ENCODE results near the gene NTN4. TPM values are rescaled to one million over a fixed set of nuclear protein-coding genes. Genes with fewer than 3 reads are reported as not detected.

NTN4 gene
- total and polyA plus RNA-seq, 2 experiments from 2014 or later: 35.2 to 63.7 TPM

GRCh38 chr12:95694136-95694535, 96.4 kb downstream of the NTN4 start:
- no peak overlapping the region for H3K9ac ChIP-seq
- H3K79me2 ChIP-seq (ENCODE audit: insufficient read depth): no peaks in the 10 kb centered on the region
- H3K4me2 ChIP-seq (ENCODE audit: unreplicated experiment): no peak overlapping the region
- 89 to 93% methylated on average over 9 of the region's 9 CpGs for WGBS, 2 experiments (ENCODE audit: low coverage in 1 of 2, low lambda C conversion rate in 2 of 2, missing lambda C conversion rate in 2 of 2)
- no peaks in the 10 kb centered on the region for H3K27me3 ChIP-seq (replicated peaks; ENCODE audit: insufficient read depth)
- in situ Hi-C loops (cut with MboI): no loop called here
- H4K20me1 ChIP-seq (ENCODE audit: insufficient read depth): no peaks in the 10 kb centered on the region
- H3F3A ChIP-seq (ENCODE audit: insufficient read depth): peaks cover 3% of the 10 kb centered on the region
- no peaks in the 10 kb centered on the region for H3K36me3 ChIP-seq (ENCODE audit: low read depth)
- H3K9me2 ChIP-seq (ENCODE audit: insufficient read depth): no peaks in the 10 kb centered on the region
- no peak overlapping the region for H3K27ac ChIP-seq
- H2AFZ ChIP-seq: no peak overlapping the region
- no peak overlapping the region for H3K4me3 ChIP-seq
- H3K4me1 ChIP-seq (ENCODE audit: insufficient read depth): 0 out of 2 replicates have a peak, but pooled peaks cover under 1% of the 10 kb centered on the region
- H3K9me3 ChIP-seq (ENCODE audit: low read depth): no peaks in the 10 kb centered on the region
- DNase-seq: no peak
- TF ChIP-seq EZH2 (IDR thresholded peaks at IDR 0.05; ENCODE audit: insufficient read depth, poor library complexity, severe bottlenecking) (no peak), EZH2phosphoT487 (IDR thresholded peaks at IDR 0.05; ENCODE audit: insufficient read depth, low read depth) (no peak)

- Histone ChIP-seq H3K4me2 (ENCODE audit: unreplicated experiment) (no peak overlapping the region), H3K4me3 (no peak overlapping the region), H3F3A (ENCODE audit: insufficient read depth) (no peaks in the 10 kb centered on the region), H3K79me2 (ENCODE audit: insufficient read depth) (no peaks in the 10 kb centered on the region), H2AFZ (no peak overlapping the region), H3K27ac (no peak overlapping the region), H4K20me1 (ENCODE audit: insufficient read depth) (no peaks in the 10 kb centered on the region), H3K36me3 (ENCODE audit: low read depth) (no peaks in the 10 kb centered on the region), H3K9me3 (ENCODE audit: low read depth) (no peaks in the 10 kb centered on the region), H3K4me1 (ENCODE audit: insufficient read depth) (no peaks in the 10 kb centered on the region), H3K9me2 (ENCODE audit: insufficient read depth) (no peaks in the 10 kb centered on the region), H3K27me3 (replicated peaks; ENCODE audit: insufficient read depth) (no peaks in the 10 kb centered on the region), H3K9ac (no peak overlapping the region)
- in situ Hi-C loops (cut with MboI): no loop called here
- TF ChIP-seq EZH2 (IDR thresholded peaks at IDR 0.05; ENCODE audit: insufficient read depth, poor library complexity, severe bottlenecking): no peak
- no peak for TF ChIP-seq EZH2phosphoT487 (IDR thresholded peaks at IDR 0.05; ENCODE audit: insufficient read depth, low read depth)
- 88 to 96% methylated on average over 2 of the region's 2 CpGs for WGBS, 2 experiments (ENCODE audit: low coverage in 1 of 2, low lambda C conversion rate in 2 of 2, missing lambda C conversion rate in 2 of 2)
- no peak for DNase-seq
Measured at GRCh38 chr12:95693689-95694088, 96.9 kb downstream of the NTN4 start.

- in situ Hi-C loops (cut with MboI): no loop called here
- H4K20me1 ChIP-seq (ENCODE audit: insufficient read depth): no peaks in the 10 kb centered on the region
- H3K4me1 ChIP-seq (ENCODE audit: insufficient read depth): no peaks in the 10 kb centered on the region
- no peak overlapping the region for H2AFZ ChIP-seq
- TF ChIP-seq EZH2phosphoT487 (IDR thresholded peaks at IDR 0.05; ENCODE audit: insufficient read depth, low read depth) (no peak), EZH2 (IDR thresholded peaks at IDR 0.05; ENCODE audit: insufficient read depth, poor library complexity, severe bottlenecking) (no peak)
- no peaks in the 10 kb centered on the region for H3K36me3 ChIP-seq (ENCODE audit: low read depth)
- no peaks in the 10 kb centered on the region for H3F3A ChIP-seq (ENCODE audit: insufficient read depth)
- H3K9me2 ChIP-seq (ENCODE audit: insufficient read depth): no peaks in the 10 kb centered on the region
- DNase-seq: no peak
- no peak overlapping the region for H3K4me3 ChIP-seq
- no peak overlapping the region for H3K9ac ChIP-seq
- no peak overlapping the region for H3K27ac ChIP-seq
- no peak overlapping the region for H3K4me2 ChIP-seq (ENCODE audit: unreplicated experiment)
- H3K9me3 ChIP-seq (ENCODE audit: low read depth): no peaks in the 10 kb centered on the region
- 81 to 82% methylated on average over 8 of the region's 8 CpGs for WGBS, 2 experiments (ENCODE audit: low coverage in 1 of 2, low lambda C conversion rate in 2 of 2, missing lambda C conversion rate in 2 of 2)
- no peaks in the 10 kb centered on the region for H3K27me3 ChIP-seq (replicated peaks; ENCODE audit: insufficient read depth)
- H3K79me2 ChIP-seq (ENCODE audit: insufficient read depth): no peaks in the 10 kb centered on the region
Measured at GRCh38 chr12:95690861-95691635, 99.5 kb downstream of the NTN4 start.

- 90 to 95% methylated on average over 2 of the region's 2 CpGs for WGBS, 2 experiments (ENCODE audit: low coverage in 1 of 2, low lambda C conversion rate in 2 of 2, missing lambda C conversion rate in 2 of 2)
- Histone ChIP-seq H3K27ac (no peak overlapping the region), H2AFZ (no peak overlapping the region), H3K79me2 (ENCODE audit: insufficient read depth) (no peaks in the 10 kb centered on the region), H3K9me2 (ENCODE audit: insufficient read depth) (no peaks in the 10 kb centered on the region), H3K4me2 (ENCODE audit: unreplicated experiment) (no peak overlapping the region), H3K9ac (no peak overlapping the region), H3K4me3 (no peak overlapping the region), H3K27me3 (replicated peaks; ENCODE audit: insufficient read depth) (no peaks in the 10 kb centered on the region), H3K4me1 (ENCODE audit: insufficient read depth) (no peaks in the 10 kb centered on the region), H3F3A (ENCODE audit: insufficient read depth) (no peaks in the 10 kb centered on the region), H3K36me3 (ENCODE audit: low read depth) (no peaks in the 10 kb centered on the region), H3K9me3 (ENCODE audit: low read depth) (no peaks in the 10 kb centered on the region), H4K20me1 (ENCODE audit: insufficient read depth) (no peaks in the 10 kb centered on the region)
- TF ChIP-seq EZH2phosphoT487 (IDR thresholded peaks at IDR 0.05; ENCODE audit: insufficient read depth, low read depth): no peak
- no peak for TF ChIP-seq EZH2 (IDR thresholded peaks at IDR 0.05; ENCODE audit: insufficient read depth, poor library complexity, severe bottlenecking)
- no peak for DNase-seq
- in situ Hi-C loops (cut with MboI): no loop called here
Measured at GRCh38 chr12:95687937-95688336, 102.6 kb downstream of the NTN4 start.
